ENCODE data around the gene IPO5. TPM values are rescaled to one million over a fixed set of nuclear protein-coding genes. Genes with fewer than 3 reads are reported as not detected.

The IPO5 gene
- total and polyA plus RNA-seq, 2 of the 4 experiments (the other 2 are of a cell fraction): 89.2 to 270 TPM

DNA sequence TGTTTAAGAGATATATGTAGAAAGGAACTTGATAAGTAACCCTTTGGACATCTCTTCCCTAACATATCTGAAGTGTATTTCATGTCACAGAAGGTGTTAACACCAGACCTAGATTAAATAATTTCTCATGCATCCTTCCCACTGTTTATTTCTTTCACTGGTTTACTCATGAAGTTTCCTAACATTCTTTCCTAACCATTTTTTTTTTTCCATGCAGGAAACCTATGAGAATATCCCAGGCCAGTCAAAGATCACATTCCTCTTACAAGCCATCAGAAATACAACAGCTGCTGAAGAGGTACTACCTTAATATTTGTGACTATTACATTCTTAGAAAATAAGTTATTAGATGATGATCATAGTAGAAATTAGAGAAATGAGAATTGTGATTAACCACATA is 28.8 kb downstream of the IPO5 start:
- POLR2A ChIA-PET (ENCODE audit: unreplicated experiment): no interaction called here
- H2AK5ac ChIP-seq (ENCODE audit: low read depth, low read length): no peak overlapping the region
- CTCF ChIA-PET: no interaction called here
- no peak for TF ChIP-seq POLR2A (IDR thresholded peaks at IDR 0.05; ENCODE audit: low read depth, low read length)
- 0 out of 2 replicates have a peak, but pooled peaks have one; percentile 38 for TF ChIP-seq BHLHE40 (IDR thresholded peaks at IDR 0.05; ENCODE audit: low read depth, low read length)
- H4K91ac ChIP-seq (ENCODE audit: insufficient read depth, low read depth, low read length): no peak overlapping the region
- peaks cover 24% of the 10 kb centered on the region for H3K36me3 ChIP-seq (ENCODE audit: control insufficient read depth, insufficient read depth, low read length)
- no peak overlapping the region for H3K9ac ChIP-seq (ENCODE audit: low read depth, low read length)
- H3K4me3 ChIP-seq (ENCODE audit: insufficient read depth, low read depth, low read length): no peak overlapping the region
- intact Hi-C loops (cut with micrococcal nuclease) (no loop called here), in situ Hi-C loops (cut with MboI; ENCODE audit: low sequenced_read_pairs) (no loop called here), dilution Hi-C loops (cut with HindIII; ENCODE audit: low sequenced_read_pairs, unreplicated experiment) (no loop called here)
- H3K27me3 ChIP-seq (ENCODE audit: control insufficient read depth, insufficient read depth, low read length): no peaks in the 10 kb centered on the region
- ATAC-seq (ENCODE audit: low read depth): peak; percentile 25
- no peak overlapping the region for H2AK9ac ChIP-seq (replicated peaks; ENCODE audit: low read depth, low read length, poor library complexity)
- H3K4me2 ChIP-seq (ENCODE audit: low read depth, low read length): 0 out of 2 replicates have a peak overlapping the region, but pooled peaks have one; percentile 2
- H3K79me1 ChIP-seq (ENCODE audit: low read depth in 1 of 2, low read length in 2 of 2): peaks cover 22 to 39% of the 10 kb centered on the region in 2 experiments
- H3K4ac ChIP-seq (ENCODE audit: low read depth, low read length): no peak overlapping the region
- peaks cover 7% of the 10 kb centered on the region for H4K20me1 ChIP-seq (ENCODE audit: insufficient read depth, low read length)
- no peak overlapping the region for H3K23ac ChIP-seq (ENCODE audit: low read depth, low read length)
- H2BK5ac ChIP-seq (ENCODE audit: low read depth, low read length, poor library complexity, severe bottlenecking): no peak overlapping the region
- H3K9me3 ChIP-seq (ENCODE audit: control insufficient read depth, insufficient read depth, low read length): no peaks in the 10 kb centered on the region
- H2BK20ac ChIP-seq (ENCODE audit: low read depth, low read length): no peak overlapping the region
- peak; percentile 48 for DNase-seq
- no peak overlapping the region for H3K14ac ChIP-seq (replicated peaks; ENCODE audit: low read depth, low read length)
- peaks cover 5% of the 10 kb centered on the region; the same call in 1 of the 2 replicates for H3K9me1 ChIP-seq (ENCODE audit: insufficient read depth, low read length)
- H2AFZ ChIP-seq (replicated peaks; ENCODE audit: low read length, poor library complexity): no peak overlapping the region
- H3K27ac ChIP-seq (ENCODE audit: insufficient read depth, low read length): no peak overlapping the region
- H2BK15ac ChIP-seq (ENCODE audit: low read depth, low read length): no peak overlapping the region
- no peak overlapping the region for H4K8ac ChIP-seq (ENCODE audit: low read depth in 2 of 2, low read length in 2 of 2)
- no peak overlapping the region for H4K5ac ChIP-seq (ENCODE audit: low read depth, low read length)
- H3K18ac ChIP-seq (ENCODE audit: low read depth, low read length): no peak overlapping the region
- no TSS peak for BruUV-seq (replicated peaks)
- no peak overlapping the region for H3K56ac ChIP-seq (ENCODE audit: extremely low read depth, insufficient read depth, low read length)
- H2BK120ac ChIP-seq (ENCODE audit: low read depth, low read length): no peak overlapping the region
- H3K4me1 ChIP-seq (ENCODE audit: control insufficient read depth, insufficient read depth, low read length): peaks cover 4% of the 10 kb centered on the region

All from IMR-90 (cell line).